HepG2 (cell line): ENCODE data around the gene LAMA5. TPM values are rescaled to one million over a fixed set of nuclear protein-coding genes. Genes with fewer than 3 reads are reported as not detected.
A peak's percentile ranks its signal among the peaks of the same experiment; 100 is the strongest.

ENCODE experiments used
- ATAC-seq: fragments of 200-7000 bp; cut with Tn5 transposase; 3 replicates; pipeline ENCODE4 v1.9.1; 2020; ENCODE audit warnings: mild to moderate bottlenecking, moderate library complexity
- BruUV-seq: library from RNA; stranded (reverse); fragments of 400-500 nt; replicated peaks from 2 replicates; lab custom pipeline; 2021; lab: Mats Ljungman, UMichigan
- CTCF ChIA-PET: fragments of 300-600 bp; formaldehyde crosslinking; extraction: SDS; loops from one replicate; lab custom pipeline; 2021; ENCODE audit warnings: low total read pairs, inconsistent platforms, low intra/inter-chr PET ratio; lab: Yijun Ruan, JAX
- POLR2A ChIA-PET: fragments of 350-600 bp; sonication (Branson Sonifier 250); formaldehyde crosslinking; loops from one replicate; lab custom pipeline; 2020; ENCODE audit warnings: antibody characterized with exemption, inconsistent platforms; lab: Yijun Ruan, JAX
- DNase-seq: peaks from one replicate; pipeline ENCODE4 v3.0.0-alpha.2; 2015; ENCODE audit warnings: low spot score
- FAIRE-seq: peaks from 3 replicates; lab custom pipeline; 2011; peaks lifted over from hg19 to GRCh38; lab: Jason Lieb, UNC
- H2AFZ ChIP-seq: one replicate; pipeline ENCODE4 v1.6.1; 2011; ENCODE audit warnings: low read length, inconsistent platforms
- H3K27ac ChIP-seq: fragments of 300-600 bp; 3 replicates; pipeline ENCODE4 v1.8.0; 2011; ENCODE audit warnings: mixed run types, mild to moderate bottlenecking, mixed read lengths, low read length, inconsistent platforms; ENCODE audit not compliant: insufficient read depth; ENCODE audit errors: extremely low read length
- H3K27me3 ChIP-seq, 2 experiments: fragments of 200-600 bp in 1 of 2; 2 replicates in 1 of 2; 3 replicates in 1 of 2; pipeline versions ENCODE4 v1.6.0 to v1.8.0; 2011; ENCODE audit warnings: low read length in 2 of 2, mild to moderate bottlenecking in 2 of 2, moderate library complexity in 2 of 2, inconsistent platforms in 1 of 2; ENCODE audit not compliant: insufficient read depth in 2 of 2, control insufficient read depth in 1 of 2
- H3K36me3 ChIP-seq, 2 experiments: fragments of 200-600 bp in 1 of 2; replicated peaks in 1 of 2; 2 replicates in 1 of 2; 3 replicates in 1 of 2; pipeline versions ENCODE4 v1.5.1 to v1.8.0; 2011; ENCODE audit warnings: low read length in 2 of 2, inconsistent platforms in 1 of 2; ENCODE audit not compliant: insufficient read depth in 2 of 2, control insufficient read depth in 1 of 2
- H3K4me1 ChIP-seq: 2 replicates; pipeline ENCODE4 v1.5.1; 2012; ENCODE audit warnings: low read length, inconsistent platforms; ENCODE audit not compliant: insufficient read depth
- H3K4me2 ChIP-seq: 2 replicates; pipeline ENCODE4 v1.6.0; 2011; ENCODE audit warnings: low read depth, low read length, inconsistent platforms
- H3K4me3 ChIP-seq, 3 experiments: fragments of 200-600 bp in 1 of 3; sonication (generic), shearing (Covaris generic) in 1 of 3; replicated peaks in 1 of 3; 2 replicates each; pipeline ENCODE4 v1.5.1; 2011 to 2016; ENCODE audit warnings: low read length in 3 of 3, inconsistent platforms in 2 of 3, low read depth in 2 of 3, mild to moderate bottlenecking in 2 of 3, control low read depth in 1 of 3, mixed read lengths in 1 of 3; ENCODE audit not compliant: insufficient read depth in 1 of 3
- H3K79me2 ChIP-seq: one replicate; pipeline ENCODE4 v1.6.1; 2011; ENCODE audit warnings: low read length, inconsistent platforms; ENCODE audit not compliant: insufficient read depth
- H3K9ac ChIP-seq: 2 replicates; pipeline ENCODE4 v1.6.0; 2011; ENCODE audit warnings: mild to moderate bottlenecking, low read depth, low read length, inconsistent platforms; ENCODE audit not compliant: insufficient read depth
- H3K9me3 ChIP-seq: 2 replicates; pipeline ENCODE4 v1.5.1; 2012; ENCODE audit warnings: mild to moderate bottlenecking, low read length
- H4K20me1 ChIP-seq: 2 replicates; pipeline ENCODE4 v1.6.0; 2011; ENCODE audit warnings: inconsistent platforms, mild to moderate bottlenecking, low read length, moderate library complexity; ENCODE audit not compliant: insufficient read depth
- CHD2 ChIP-seq: IDR thresholded peaks from 2 replicates; pipeline ENCODE4 v1.6.1; 2011; ENCODE audit warnings: low read depth, low read length, improper control_type of control experiment
- HNRNPL ChIP-seq: fragments of 200-400 bp; formaldehyde crosslinking; IDR thresholded peaks from 2 replicates; pipeline ENCODE4 v1.6.1; 2017; ENCODE audit warnings: mild to moderate bottlenecking, low read depth, low read length
- MAZ ChIP-seq, 2 experiments: sonication (generic) in 1 of 2; formaldehyde crosslinking in 1 of 2; IDR thresholded peaks; 2 replicates each; pipeline versions ENCODE4 v1.5.0 to v1.6.1; 2012 to 2020; ENCODE audit warnings: low read depth in 2 of 2, mild to moderate bottlenecking in 2 of 2, borderline replicate concordance in 1 of 2, improper control_type of control experiment in 1 of 2, low read length in 1 of 2, missing genetic modification reagents in 1 of 2, moderate library complexity in 1 of 2
- PRDM10 ChIP-seq: sonication (generic); formaldehyde crosslinking; IDR thresholded peaks from 2 replicates; pipeline ENCODE4 v1.4.0; 2020; ENCODE audit warnings: low read depth, missing genetic modification reagents
- PTBP1 ChIP-seq: fragments of 200-400 bp; formaldehyde crosslinking; IDR thresholded peaks from 2 replicates; pipeline ENCODE4 v1.6.1; 2018; ENCODE audit warnings: low read length, low read depth; ENCODE audit not compliant: poor library complexity, severe bottlenecking
- RBFOX2 ChIP-seq: fragments of 200-400 bp; formaldehyde crosslinking; IDR thresholded peaks from 2 replicates; pipeline ENCODE4 v1.6.1; 2017; ENCODE audit warnings: low read depth, mild to moderate bottlenecking, low read length
- RXRA ChIP-seq: sonication (generic); formaldehyde crosslinking; IDR thresholded peaks from 2 replicates; pipeline ENCODE4 v1.5.1; 2020; ENCODE audit warnings: missing genetic modification reagents
- SALL2 ChIP-seq: sonication (generic); formaldehyde crosslinking; IDR thresholded peaks from 2 replicates; pipeline ENCODE4 v1.8.1; 2023; ENCODE audit warnings: mild to moderate bottlenecking, missing genetic modification reagents, inconsistent platforms
- SNRNP70 ChIP-seq: fragments of 200-400 bp; formaldehyde crosslinking; IDR thresholded peaks from 2 replicates; pipeline ENCODE4 v1.6.1; 2017; ENCODE audit warnings: mild to moderate bottlenecking, low read depth, low read length, moderate library complexity
- TMF1 ChIP-seq: sonication (generic); formaldehyde crosslinking; IDR thresholded peaks from 2 replicates; pipeline ENCODE4 v1.8.1; 2022; ENCODE audit warnings: low read depth, missing genetic modification reagents
- YEATS4 ChIP-seq: sonication (generic); formaldehyde crosslinking; IDR thresholded peaks from 2 replicates; pipeline ENCODE4 v1.4.0; 2020; ENCODE audit warnings: missing genetic modification reagents, borderline replicate concordance
- ZNF225 ChIP-seq: sonication (generic); formaldehyde crosslinking; IDR thresholded peaks from 2 replicates; pipeline ENCODE4 v1.4.0; 2020; ENCODE audit warnings: mild to moderate bottlenecking, missing genetic modification reagents
- ZNF687 ChIP-seq: sonication (generic); formaldehyde crosslinking; IDR thresholded peaks from 2 replicates; pipeline ENCODE4 v1.5.1; 2020; ENCODE audit warnings: mild to moderate bottlenecking, missing genetic modification reagents, moderate library complexity
- whole genome bisulfite sequencing: methylation state at CpG from one replicate; pipeline ENCODE4 v1.1.6; 2017; ENCODE audit warnings: low lambda C conversion rate; 5-methylcytosine and 5-hydroxymethylcytosine counted together
- in situ Hi-C: cut with HindIII; loops from 2 replicates; pipeline ENCODE4 v1.10.0; 2017; ENCODE audit warnings: low pct_unique_long_range_greater_than_20kb; ENCODE audit not compliant: extremely low pct_ligation_motif_present
- intact Hi-C: fragments of 100-400 bp; cut with micrococcal nuclease; formaldehyde crosslinking; loops from one replicate; pipeline ENCODE4 v1.10.0; 2022; ENCODE audit not compliant: unreplicated experiment
- polyA plus RNA-seq, 8 experiments: library from polyadenylated mRNA; depleted of rRNA in 3 of 8; stranded (reverse) in 7 of 8; unstranded in 1 of 8; fragments of >200 nt; fragmentation: Illumina TruSeq in 4 of 8; extraction: Trizol in 4 of 8; gene quantifications; 2 replicates each; pipeline versions ENCODE4 v1.2.1 to v1.2.3, GENCODE V29; 2011 to 2016; ENCODE audit warnings: low read depth in 4 of 8, missing spikeins in 1 of 8, mixed read lengths in 1 of 8; ENCODE audit not compliant: insufficient read depth in 1 of 8
- total RNA-seq, 5 experiments: library from RNA; depleted of rRNA; stranded (reverse); fragments of >200 nt; fragmentation: Illumina TruSeq; extraction: Trizol; gene quantifications; 2 replicates each; pipeline ENCODE4 v1.2.3, GENCODE V29; 2016; ENCODE audit warnings: low read depth in 1 of 5

LAMA5 gene
- total and polyA plus RNA-seq, 2 of the 13 experiments (the other 11 are each of a cell fraction or from before 2014, with no cell fraction given), result 21.0 to 44.7 TPM

- no peak for TF ChIP-seq PRDM10 (CRISPR knock-in tag)
- no peak for TF ChIP-seq TMF1 (CRISPR knock-in tag)
- TF ChIP-seq SNRNP70, result no peak
These were observed 24.9 kb upstream of the LAMA5 start (continued) for GRCh38 chr20:62392077-62392418.

GRCh38 chr20:62391165-62392076 is 24.3 kb upstream of the LAMA5 start:
- no peak overlapping the region for H2AFZ ChIP-seq
- FAIRE-seq, result no peak
- in situ Hi-C loops (no loop called here), intact Hi-C loops (no loop called here)
- H3K79me2 ChIP-seq, result peaks cover 25% of the 10 kb centered on the region
- no peak overlapping the region for H3K9ac ChIP-seq
- peaks cover 21% of the 10 kb centered on the region for H3K4me1 ChIP-seq
- peaks cover 19 to 42% of the 10 kb centered on the region in 2 experiments for H3K36me3 ChIP-seq
- no TSS peak for BruUV-seq
- 98% methylated on average over 43 of the region's 44 CpGs for WGBS
- H3K27me3 ChIP-seq, result no peaks in the 10 kb centered on the region; a peak in 1 of 5 replicates
- no peak overlapping the region for H3K4me2 ChIP-seq
- H3K9me3 ChIP-seq, result no peaks in the 10 kb centered on the region
- no peak for ATAC-seq
- DNase-seq, result no peak
- no peak overlapping the region for H3K4me3 ChIP-seq
- H4K20me1 ChIP-seq, result peaks cover 15% of the 10 kb centered on the region
- POLR2A ChIA-PET, result interaction anchor here (1.0 to 1.4 kb wide), 2 partner anchors 8 to 23 kb away, joined by 3 read pairs; no protein-coding TSS in a partner anchor
- no peak overlapping the region for H3K27ac ChIP-seq
- CTCF ChIA-PET, result no interaction called here
- no peak for TF ChIP-seq HNRNPL
- peak; percentile 65 for TF ChIP-seq RBFOX2
- TF ChIP-seq YEATS4 (CRISPR knock-in tag), result no peak
- 0 out of 2 replicates have a peak, but pooled peaks have one; percentile 11 for TF ChIP-seq RXRA (CRISPR knock-in tag)
- TF ChIP-seq ZNF687, result peak; percentile 12; the same call in 1 of the 2 replicates
- no peak for TF ChIP-seq SALL2 (CRISPR knock-in tag)
- 0 out of 2 replicates have a peak, but pooled peaks have one; percentile 16 for TF ChIP-seq CHD2
- TF ChIP-seq MAZ (IDR thresholded peaks at IDR 0.05; ENCODE audit: borderline replicate concordance, low read depth, low read length), result no peak
- no peak for TF ChIP-seq MAZ (CRISPR knock-in tag; IDR thresholded peaks at IDR 0.05; ENCODE audit: low read depth)
- peak; percentile 23 for TF ChIP-seq PTBP1
- 0 out of 2 replicates have a peak, but pooled peaks have one; percentile 7 for TF ChIP-seq ZNF225
